HepG2 (cell line): Measurements from ENCODE around the gene LACTBL1.
"Not testable (repeated sequence)": the region's sequence is repeated elsewhere in the genome, so short reads cannot be mapped to it uniquely, and the experiment has no call there.

Source experiments
- ARHGAP35 ChIP-seq: sonication (generic); formaldehyde crosslinking; IDR thresholded peaks from 2 replicates; pipeline ENCODE4 v1.9.0; 2022; ENCODE audit warnings: mild to moderate bottlenecking, inconsistent platforms, moderate library complexity, missing genetic modification reagents, borderline replicate concordance
- KDM1A ChIP-seq: IDR thresholded peaks from 2 replicates; pipeline ENCODE4 v1.6.1; 2016; ENCODE audit warnings: missing compliant biosample characterization
- MTA1 ChIP-seq: sonication (generic); formaldehyde crosslinking; IDR thresholded peaks from 2 replicates; pipeline ENCODE4 v1.4.0; 2020; ENCODE audit warnings: missing genetic modification reagents, mild to moderate bottlenecking, borderline replicate concordance
- POLR2AphosphoS5 ChIP-seq: IDR thresholded peaks from 2 replicates; pipeline ENCODE4 v1.6.1; 2012; ENCODE audit warnings: low read depth, low read length
- ZBTB3 ChIP-seq: sonication (generic); formaldehyde crosslinking; IDR thresholded peaks from 2 replicates; pipeline ENCODE4 v1.4.0; 2020; ENCODE audit warnings: low read depth, mild to moderate bottlenecking, moderate library complexity, missing genetic modification reagents, borderline replicate concordance

DNA sequence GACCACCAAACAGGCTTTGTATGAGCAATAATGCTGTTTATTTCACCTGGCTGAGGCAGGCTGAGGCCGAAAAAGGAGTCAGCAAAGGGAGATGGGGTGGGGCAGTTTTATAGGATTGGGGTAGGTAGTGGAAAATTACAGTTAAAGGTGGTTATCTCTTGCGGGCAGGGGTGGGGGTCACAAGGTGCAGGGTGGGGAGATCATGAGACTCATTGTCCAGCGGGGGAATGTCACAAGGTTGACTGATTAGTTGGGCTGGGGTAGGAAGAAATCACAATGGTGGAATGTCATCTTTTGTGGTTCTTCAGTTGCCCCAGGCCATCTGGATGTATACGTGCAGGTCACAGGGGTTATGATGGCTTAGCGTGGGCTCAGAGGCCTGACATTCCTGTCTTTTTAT is 24.9 kb upstream of the LACTBL1 start:
- TF ChIP-seq ZBTB3; ARHGAP35 (CRISPR knock-in tag); MTA1 (CRISPR knock-in tag); POLR2AphosphoS5; KDM1A: not testable (repeated sequence)
